HepG2 (cell line): ENCODE results near the gene PLEKHG2. TPM values are rescaled to one million over a fixed set of nuclear protein-coding genes. Genes with fewer than 3 reads are reported as not detected.

Source experiments
- DPF2 ChIP-seq: sonication (generic); formaldehyde crosslinking; IDR thresholded peaks from 2 replicates; pipeline ENCODE4 v1.4.0; 2020; ENCODE audit warnings: mild to moderate bottlenecking, low read depth, missing genetic modification reagents, borderline replicate concordance
- FOXK2 ChIP-seq: fragments of 450-650 bp; IDR thresholded peaks from 2 replicates; pipeline ENCODE4 v1.6.1; 2016
- HMGXB4 ChIP-seq, 2 experiments: sonication (generic) in 1 of 2; formaldehyde crosslinking in 1 of 2; IDR thresholded peaks; 2 replicates each; pipeline versions ENCODE4 v1.4.0 to v1.6.1; 2018 to 2020; ENCODE audit warnings: missing genetic modification reagents in 2 of 2, borderline replicate concordance in 1 of 2, low read depth in 1 of 2, mild to moderate bottlenecking in 1 of 2, missing biosample characterization in 1 of 2
- LCORL ChIP-seq, 2 experiments: fragments of 450-650 bp in 1 of 2; sonication (generic) in 1 of 2; formaldehyde crosslinking in 1 of 2; IDR thresholded peaks; 2 replicates each; pipeline versions ENCODE4 v1.5.0 to v1.6.1; 2017 to 2020; ENCODE audit warnings: antibody characterized with exemption in 1 of 2, missing genetic modification reagents in 1 of 2
- MAZ ChIP-seq, 2 experiments: sonication (generic) in 1 of 2; formaldehyde crosslinking in 1 of 2; IDR thresholded peaks; 2 replicates each; pipeline versions ENCODE4 v1.5.0 to v1.6.1; 2012 to 2020; ENCODE audit warnings: low read depth in 2 of 2, mild to moderate bottlenecking in 2 of 2, borderline replicate concordance in 1 of 2, improper control_type of control experiment in 1 of 2, low read length in 1 of 2, missing genetic modification reagents in 1 of 2, moderate library complexity in 1 of 2
- PCBP1 ChIP-seq: fragments of 200-400 bp; formaldehyde crosslinking; IDR thresholded peaks from 2 replicates; pipeline ENCODE4 v1.6.1; 2017; ENCODE audit warnings: mild to moderate bottlenecking, low read depth, low read length, borderline replicate concordance
- RAD21 ChIP-seq: fragments of 450-650 bp; formaldehyde crosslinking; IDR thresholded peaks from 2 replicates; pipeline ENCODE4 v1.5.0; 2020; ENCODE audit warnings: mild to moderate bottlenecking
- ZFP91 ChIP-seq: sonication (generic); formaldehyde crosslinking; IDR thresholded peaks from 2 replicates; pipeline ENCODE4 v1.9.0; 2022; ENCODE audit warnings: missing genetic modification reagents, mild to moderate bottlenecking, borderline replicate concordance
- ZNF350 ChIP-seq: sonication (generic); formaldehyde crosslinking; IDR thresholded peaks from 2 replicates; pipeline ENCODE4 v1.4.0; 2020; ENCODE audit warnings: mild to moderate bottlenecking, low read depth, missing genetic modification reagents, borderline replicate concordance
- ZNF567 ChIP-seq: sonication (generic); formaldehyde crosslinking; IDR thresholded peaks from 2 replicates; pipeline ENCODE4 v1.8.1; 2023; ENCODE audit warnings: mild to moderate bottlenecking, missing genetic modification reagents, borderline replicate concordance
- ZNF607 ChIP-seq: sonication (generic); formaldehyde crosslinking; IDR thresholded peaks from 2 replicates; pipeline ENCODE4 v1.5.1; 2020; ENCODE audit warnings: missing genetic modification reagents, mild to moderate bottlenecking, borderline replicate concordance
- ZNF713 ChIP-seq: sonication (generic); formaldehyde crosslinking; IDR thresholded peaks from 2 replicates; pipeline ENCODE4 v1.4.0; 2020; ENCODE audit warnings: mild to moderate bottlenecking, missing genetic modification reagents
- ZNF879 ChIP-seq: sonication (generic); formaldehyde crosslinking; IDR thresholded peaks from 2 replicates; pipeline ENCODE4 v1.8.1; 2023; ENCODE audit warnings: missing genetic modification reagents
- polyA plus RNA-seq, 8 experiments: library from polyadenylated mRNA; depleted of rRNA in 3 of 8; stranded (reverse) in 7 of 8; unstranded in 1 of 8; fragments of >200 nt; fragmentation: Illumina TruSeq in 4 of 8; extraction: Trizol in 4 of 8; gene quantifications; 2 replicates each; pipeline versions ENCODE4 v1.2.1 to v1.2.3, GENCODE V29; 2011 to 2016; ENCODE audit warnings: low read depth in 4 of 8, missing spikeins in 1 of 8, mixed read lengths in 1 of 8; ENCODE audit not compliant: insufficient read depth in 1 of 8
- total RNA-seq, 5 experiments: library from RNA; depleted of rRNA; stranded (reverse); fragments of >200 nt; fragmentation: Illumina TruSeq; extraction: Trizol; gene quantifications; 2 replicates each; pipeline ENCODE4 v1.2.3, GENCODE V29; 2016; ENCODE audit warnings: low read depth in 1 of 5
- TF ChIP-seq, protein P1 (sequence below): IDR thresholded peaks from 2 replicates; pipeline ENCODE4 v1.6.1; 2012; ENCODE audit warnings: inconsistent platforms

PLEKHG2 gene
- total and polyA plus RNA-seq, 2 of the 13 experiments (the other 11 are each of a cell fraction or from before 2014, with no cell fraction given), result 3.6 to 6.8 TPM

- TF ChIP-seq MAZ (IDR thresholded peaks at IDR 0.05; ENCODE audit: borderline replicate concordance, low read depth, low read length) (0 out of 2 replicates have a peak, but pooled peaks have one; percentile 48), MAZ (CRISPR knock-in tag; IDR thresholded peaks at IDR 0.05; ENCODE audit: low read depth) (no peak), LCORL (IDR thresholded peaks at IDR 0.05) (no peak), LCORL (CRISPR knock-in tag; IDR thresholded peaks at IDR 0.05) (no peak), ZNF567 (CRISPR knock-in tag) (no peak), PCBP1 (0 out of 2 replicates have a peak, but pooled peaks have one; percentile 22), ZNF879 (CRISPR knock-in tag) (no peak), RAD21 (CRISPR knock-in tag) (peak; percentile 70), DPF2 (CRISPR knock-in tag) (no peak), FOXK2 (no peak), ZNF713 (no peak), ZNF350 (CRISPR knock-in tag) (peak; percentile 45; the same call in 1 of the 2 replicates), ZNF607 (CRISPR knock-in tag) (no peak), HMGXB4 (CRISPR knock-in tag; IDR thresholded peaks at IDR 0.05; ENCODE audit: borderline replicate concordance in 1 of 2, low read depth in 1 of 2) (0 out of 4 replicates have a peak, but pooled peaks of 1 of the 2 experiments have one; percentile 20), ZFP91 (CRISPR knock-in tag) (0 out of 2 replicates have a peak, but pooled peaks have one; percentile 17)
- TF ChIP-seq, protein P1, sequence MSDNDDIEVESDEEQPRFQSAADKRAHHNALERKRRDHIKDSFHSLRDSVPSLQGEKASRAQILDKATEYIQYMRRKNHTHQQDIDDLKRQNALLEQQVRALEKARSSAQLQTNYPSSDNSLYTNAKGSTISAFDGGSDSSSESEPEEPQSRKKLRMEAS, result no peak
Measured at GRCh38 chr19:39474139-39474620, 61.7 kb downstream of the PLEKHG2 start (continued).
